Measurements from ENCODE around the gene TMPRSS5. TPM values are rescaled to one million over a fixed set of nuclear protein-coding genes. Genes with fewer than 3 reads are reported as not detected.

The TMPRSS5 gene
- total and polyA plus RNA-seq, 2 donors from 2014 or later: 0.60 to 0.65 TPM

DNA sequence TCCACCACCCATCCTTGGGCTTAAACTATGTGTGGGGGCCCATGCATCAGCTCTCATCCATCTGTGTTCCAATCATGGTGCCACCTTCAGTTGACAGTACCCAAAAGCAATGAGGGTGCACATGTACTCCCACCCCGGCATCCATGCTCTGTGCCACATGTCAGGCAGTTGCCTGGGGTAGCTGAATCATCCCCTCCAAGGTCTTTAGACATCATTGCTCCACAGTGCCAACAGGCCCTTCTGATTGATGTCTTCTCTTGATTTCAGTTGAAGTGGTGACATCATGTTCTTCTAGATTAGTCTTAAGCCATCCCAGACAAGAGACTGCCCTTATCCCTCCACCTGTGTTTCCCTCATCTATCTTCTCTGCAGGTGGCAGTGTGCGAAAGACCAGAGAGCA, 42.5 kb downstream of the TMPRSS5 start:
- Histone ChIP-seq H3K27me3 (ENCODE audit: control insufficient read depth, insufficient read depth, low read length) (no peaks in the 10 kb centered on the region), H3K4me3 (ENCODE audit: low read length in 3 of 3) (no peak overlapping the region), H3K27ac (ENCODE audit: low read depth in 2 of 2, low read length in 2 of 2) (no peak overlapping the region), H3K9ac (ENCODE audit: low read length in 3 of 3) (no peak overlapping the region), H3K4me1 (ENCODE audit: control insufficient read depth in 2 of 3, insufficient read depth in 2 of 3, low read depth in 1 of 3, low read length in 3 of 3) (no peaks in the 10 kb centered on the region), H3K36me3 (ENCODE audit: control insufficient read depth in 2 of 3, insufficient read depth in 3 of 3, low read length in 3 of 3) (no peaks in the 10 kb centered on the region), H3K9me3 (ENCODE audit: control insufficient read depth in 2 of 3, insufficient read depth in 1 of 3, low read length in 3 of 3) (no peaks in the 10 kb centered on the region)
- FAIRE-seq (no peak), DNase-seq (no peak)
- intact Hi-C loops (cut with DNase I): no loop called here
- TF ChIP-seq, protein P1, sequence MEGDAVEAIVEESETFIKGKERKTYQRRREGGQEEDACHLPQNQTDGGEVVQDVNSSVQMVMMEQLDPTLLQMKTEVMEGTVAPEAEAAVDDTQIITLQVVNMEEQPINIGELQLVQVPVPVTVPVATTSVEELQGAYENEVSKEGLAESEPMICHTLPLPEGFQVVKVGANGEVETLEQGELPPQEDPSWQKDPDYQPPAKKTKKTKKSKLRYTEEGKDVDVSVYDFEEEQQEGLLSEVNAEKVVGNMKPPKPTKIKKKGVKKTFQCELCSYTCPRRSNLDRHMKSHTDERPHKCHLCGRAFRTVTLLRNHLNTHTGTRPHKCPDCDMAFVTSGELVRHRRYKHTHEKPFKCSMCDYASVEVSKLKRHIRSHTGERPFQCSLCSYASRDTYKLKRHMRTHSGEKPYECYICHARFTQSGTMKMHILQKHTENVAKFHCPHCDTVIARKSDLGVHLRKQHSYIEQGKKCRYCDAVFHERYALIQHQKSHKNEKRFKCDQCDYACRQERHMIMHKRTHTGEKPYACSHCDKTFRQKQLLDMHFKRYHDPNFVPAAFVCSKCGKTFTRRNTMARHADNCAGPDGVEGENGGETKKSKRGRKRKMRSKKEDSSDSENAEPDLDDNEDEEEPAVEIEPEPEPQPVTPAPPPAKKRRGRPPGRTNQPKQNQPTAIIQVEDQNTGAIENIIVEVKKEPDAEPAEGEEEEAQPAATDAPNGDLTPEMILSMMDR (IDR thresholded peaks at IDR 0.05; ENCODE audit: borderline replicate concordance, extremely low read depth, insufficient read depth): no peak

DNA sequence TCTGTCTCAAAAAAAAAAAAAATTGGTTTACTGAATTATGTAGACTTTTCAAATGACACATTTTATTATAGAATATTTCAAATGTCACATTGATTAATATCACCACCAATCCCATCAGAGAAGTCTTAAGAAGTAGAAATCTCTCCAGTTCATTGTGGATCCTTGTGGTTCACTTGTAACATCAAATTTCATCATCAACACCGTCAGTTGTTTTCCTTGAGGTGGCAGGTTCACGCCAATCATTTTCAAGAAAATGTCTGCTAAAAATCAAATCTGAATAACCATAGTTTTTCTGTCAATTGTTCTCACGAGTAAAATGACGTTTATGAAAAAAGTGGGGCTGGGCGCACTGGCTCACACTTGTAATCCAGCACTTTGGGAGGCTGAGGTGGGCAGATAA, 50.3 kb downstream of the TMPRSS5 start:
- no peak overlapping the region for H3K4me3 ChIP-seq (ENCODE audit: low read length in 3 of 3)
- intact Hi-C loops (cut with DNase I): no loop called here
- DNase-seq (no peak), FAIRE-seq (no peak)
- TF ChIP-seq, protein P1 (IDR thresholded peaks at IDR 0.05; ENCODE audit: borderline replicate concordance, extremely low read depth, insufficient read depth): no peak
- H3K9ac ChIP-seq (ENCODE audit: low read length in 3 of 3): no peak overlapping the region
- no peaks in the 10 kb centered on the region for H3K4me1 ChIP-seq (ENCODE audit: control insufficient read depth in 2 of 3, insufficient read depth in 2 of 3, low read depth in 1 of 3, low read length in 3 of 3)
- H3K27me3 ChIP-seq (ENCODE audit: control insufficient read depth, insufficient read depth, low read length): no peaks in the 10 kb centered on the region
- H3K27ac ChIP-seq (ENCODE audit: low read depth in 2 of 2, low read length in 2 of 2): no peak overlapping the region
- no peaks in the 10 kb centered on the region for H3K9me3 ChIP-seq (ENCODE audit: control insufficient read depth in 2 of 3, insufficient read depth in 1 of 3, low read length in 3 of 3)
- no peaks in the 10 kb centered on the region for H3K36me3 ChIP-seq (ENCODE audit: control insufficient read depth in 2 of 3, insufficient read depth in 3 of 3, low read length in 3 of 3)

DNA sequence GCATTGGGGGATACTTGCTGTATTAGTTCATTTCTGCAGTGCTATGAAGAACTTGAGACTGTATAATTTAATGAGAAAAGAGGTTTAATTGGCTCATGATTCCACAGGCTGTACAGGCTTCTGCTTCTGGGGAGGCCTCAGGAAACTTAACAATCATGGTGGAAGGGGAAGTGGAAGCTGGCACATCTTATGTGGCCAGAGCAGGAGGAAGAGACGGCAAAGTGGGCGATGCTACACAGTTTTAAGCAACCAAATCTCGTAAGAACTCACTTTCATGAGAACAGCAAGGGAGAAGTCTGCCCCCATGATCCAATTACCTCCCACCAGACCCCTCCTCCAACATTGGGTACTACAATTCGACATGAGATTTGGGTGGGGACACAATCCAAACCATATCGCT, 55.1 kb downstream of the TMPRSS5 start:
- intact Hi-C loops (cut with DNase I): no loop called here
- H3K9me3 ChIP-seq (ENCODE audit: control insufficient read depth in 2 of 3, insufficient read depth in 1 of 3, low read length in 3 of 3): no peaks in the 10 kb centered on the region

More for the DNA sequence above, 55.1 kb downstream of the TMPRSS5 start:
- no peaks in the 10 kb centered on the region for H3K4me1 ChIP-seq (ENCODE audit: control insufficient read depth in 2 of 3, insufficient read depth in 2 of 3, low read depth in 1 of 3, low read length in 3 of 3)
- H3K4me3 ChIP-seq (ENCODE audit: low read length in 3 of 3): no peak overlapping the region
- H3K36me3 ChIP-seq (ENCODE audit: control insufficient read depth in 2 of 3, insufficient read depth in 3 of 3, low read length in 3 of 3): no peaks in the 10 kb centered on the region
- no peak overlapping the region for H3K9ac ChIP-seq (ENCODE audit: low read length in 3 of 3)
- H3K27ac ChIP-seq (ENCODE audit: low read depth in 2 of 2, low read length in 2 of 2): no peak overlapping the region
- DNase-seq (no peak), FAIRE-seq (no peak)
- TF ChIP-seq, protein P1 (IDR thresholded peaks at IDR 0.05; ENCODE audit: borderline replicate concordance, extremely low read depth, insufficient read depth): no peak
- H3K27me3 ChIP-seq (ENCODE audit: control insufficient read depth, insufficient read depth, low read length): no peaks in the 10 kb centered on the region
